GM23338 (cell line): ENCODE measurements around the gene ANKRD6. TPM values are rescaled to one million over a fixed set of nuclear protein-coding genes. Genes with fewer than 3 reads are reported as not detected.

ENCODE experiments used
- ATAC-seq: fragments of 200-7000 bp; cut with Tn5 transposase; 3 replicates; pipeline ENCODE4 v1.9.1; 2020
- DNase-seq: peaks from one replicate; pipeline ENCODE4 v3.0.0-alpha.2; 2015; ENCODE audit warnings: low spot score
- H2AFZ ChIP-seq: fragments of 200-600 bp; sonication (generic); 2 replicates; pipeline ENCODE4 v1.8.0; 2016; ENCODE audit warnings: antibody characterized with exemption, mild to moderate bottlenecking, moderate library complexity
- H3F3A ChIP-seq: fragments of 200-600 bp; sonication (generic); replicated peaks from 2 replicates; pipeline ENCODE4 v1.8.0; 2017; ENCODE audit warnings: antibody characterized with exemption, mixed run types, low read depth
- H3K27ac ChIP-seq: fragments of 200-600 bp; sonication (generic); 2 replicates; pipeline ENCODE4 v1.6.1; 2016; ENCODE audit warnings: low read depth
- H3K27me3 ChIP-seq: fragments of 200-600 bp; sonication (generic); 2 replicates; pipeline ENCODE4 v1.8.0; 2016; ENCODE audit warnings: mild to moderate bottlenecking, mixed run types, moderate library complexity; ENCODE audit not compliant: insufficient read depth
- H3K36me3 ChIP-seq: fragments of 200-600 bp; sonication (generic); 2 replicates; pipeline ENCODE4 v1.8.0; 2016; ENCODE audit warnings: mild to moderate bottlenecking; ENCODE audit not compliant: insufficient read depth
- H3K4me1 ChIP-seq: fragments of 200-600 bp; sonication (generic); 2 replicates; pipeline ENCODE4 v1.8.0; 2016; ENCODE audit warnings: mild to moderate bottlenecking, moderate library complexity; ENCODE audit not compliant: insufficient read depth
- H3K4me2 ChIP-seq: fragments of 200-600 bp; sonication (generic); 2 replicates; pipeline ENCODE4 v1.7.1; 2017; ENCODE audit warnings: mixed run types
- H3K4me3 ChIP-seq: fragments of 200-600 bp; sonication (generic); 2 replicates; pipeline ENCODE4 v1.6.1; 2016; ENCODE audit warnings: mixed run types
- H3K79me2 ChIP-seq: fragments of 200-600 bp; sonication (generic); replicated peaks from 2 replicates; pipeline ENCODE4 v1.8.0; 2017; ENCODE audit warnings: mild to moderate bottlenecking; ENCODE audit not compliant: insufficient read depth
- H3K9me2 ChIP-seq: fragments of 200-600 bp; sonication (generic); 2 replicates; pipeline ENCODE4 v1.8.0; 2017; ENCODE audit not compliant: insufficient read depth
- H4K20me1 ChIP-seq: fragments of 200-600 bp; sonication (generic); replicated peaks from 2 replicates; pipeline ENCODE4 v1.8.0; 2017; ENCODE audit warnings: mild to moderate bottlenecking; ENCODE audit not compliant: insufficient read depth
- H3K27ac Mint-ChIP-seq: 2 replicates; pipeline ENCODE4 v1.8.0; 2020; ENCODE audit warnings: inconsistent platforms, mild to moderate bottlenecking, moderate library complexity, mixed read lengths
- H3K27me3 Mint-ChIP-seq: 3 replicates; pipeline ENCODE4 v1.8.0; 2022; ENCODE audit warnings: low read depth, mild to moderate bottlenecking, moderate library complexity, mixed read lengths, inconsistent platforms; ENCODE audit not compliant: insufficient read depth, poor library complexity
- H3K36me3 Mint-ChIP-seq: 3 replicates; pipeline ENCODE4 v1.8.0; 2021; ENCODE audit warnings: low read depth, mild to moderate bottlenecking, inconsistent platforms, moderate library complexity, mixed read lengths
- H3K4me1 Mint-ChIP-seq: 3 replicates; pipeline ENCODE4 v1.8.0; 2020; ENCODE audit warnings: mild to moderate bottlenecking, inconsistent platforms, mixed read lengths
- H3K4me3 Mint-ChIP-seq: 3 replicates; pipeline ENCODE4 v1.8.0; 2021; ENCODE audit warnings: moderate library complexity, mild to moderate bottlenecking, inconsistent platforms, mixed read lengths
- H3K9me3 Mint-ChIP-seq: 3 replicates; pipeline ENCODE4 v1.8.0; 2020; ENCODE audit warnings: moderate library complexity, mild to moderate bottlenecking, inconsistent platforms, mixed read lengths
- CREB1 ChIP-seq: fragments of 250-450 bp; sonication (Bioruptor Pico); IDR thresholded peaks from 2 replicates; pipeline ENCODE4 v1.5.0; 2020; ENCODE audit warnings: low read depth, mild to moderate bottlenecking, moderate library complexity
- ETS1 ChIP-seq: IDR thresholded peaks from 2 replicates; pipeline ENCODE4 v1.6.1; 2016; ENCODE audit warnings: antibody characterized with exemption
- EZH2 ChIP-seq: fragments of 200-600 bp; sonication (generic); IDR thresholded peaks from one replicate; pipeline ENCODE4 v1.8.0; 2017; ENCODE audit warnings: antibody characterized with exemption, mild to moderate bottlenecking, low read depth; ENCODE audit not compliant: unreplicated experiment
- EZH2phosphoT487 ChIP-seq: fragments of 200-600 bp; sonication (generic); IDR thresholded peaks from one replicate; pipeline ENCODE4 v1.8.1; 2018; ENCODE audit warnings: antibody characterized with exemption; ENCODE audit not compliant: unreplicated experiment
- JUNB ChIP-seq: IDR thresholded peaks from one replicate; pipeline ENCODE4 v1.6.1; 2016; ENCODE audit warnings: antibody characterized with exemption; ENCODE audit not compliant: unreplicated experiment
- NANOG ChIP-seq: IDR thresholded peaks from 2 replicates; pipeline ENCODE4 v1.6.1; 2016; ENCODE audit warnings: antibody characterized with exemption, borderline replicate concordance
- POLR2AphosphoS5 ChIP-seq: IDR thresholded peaks from 2 replicates; pipeline ENCODE4 v1.6.1; 2016; ENCODE audit warnings: antibody characterized with exemption, low read depth
- REST ChIP-seq: IDR thresholded peaks from one replicate; pipeline ENCODE4 v1.6.1; 2018; ENCODE audit warnings: antibody characterized with exemption; ENCODE audit not compliant: unreplicated experiment
- STAT1 ChIP-seq: IDR thresholded peaks from one replicate; pipeline ENCODE4 v1.6.1; 2016; ENCODE audit warnings: antibody characterized with exemption; ENCODE audit not compliant: unreplicated experiment
- ZNF114 ChIP-seq: fragments of 250-450 bp; sonication (Bioruptor Pico); IDR thresholded peaks from 2 replicates; pipeline ENCODE4 v1.5.0; 2020; ENCODE audit warnings: mild to moderate bottlenecking, moderate library complexity
- ZNF331 ChIP-seq: fragments of 250-450 bp; sonication (Bioruptor Pico); IDR thresholded peaks from 2 replicates; pipeline ENCODE4 v1.5.0; 2020; ENCODE audit warnings: low read depth, mild to moderate bottlenecking, moderate library complexity
- polyA plus RNA-seq: library from polyadenylated mRNA; unstranded; fragments of >200 nt; fragmentation: Nextera tagmentation; extraction: Ambion mirVana; gene quantifications from 2 replicates; pipeline ENCODE4 v1.2.1, GENCODE V29; 2016
- total RNA-seq: library from RNA; depleted of rRNA; stranded (reverse); fragments of >200 nt; shearing (Covaris generic); gene quantifications from 2 replicates; pipeline ENCODE4 v1.2.3, GENCODE V29; 2014
- TF ChIP-seq, protein P1 (sequence below), 2 experiments: fragments of 200-600 bp in 1 of 2; sonication (generic) in 1 of 2; conservative IDR thresholded peaks; 2 replicates each; pipeline versions ENCODE4 v1.5.1 to v1.6.1; 2016 to 2017; ENCODE audit warnings: antibody characterized with exemption in 2 of 2, low read depth in 2 of 2, mild to moderate bottlenecking in 2 of 2, moderate library complexity in 1 of 2

Gene ANKRD6
- total and polyA plus RNA-seq, 2 experiments from 2014 or later = 3.2 to 9.2 TPM

DNA sequence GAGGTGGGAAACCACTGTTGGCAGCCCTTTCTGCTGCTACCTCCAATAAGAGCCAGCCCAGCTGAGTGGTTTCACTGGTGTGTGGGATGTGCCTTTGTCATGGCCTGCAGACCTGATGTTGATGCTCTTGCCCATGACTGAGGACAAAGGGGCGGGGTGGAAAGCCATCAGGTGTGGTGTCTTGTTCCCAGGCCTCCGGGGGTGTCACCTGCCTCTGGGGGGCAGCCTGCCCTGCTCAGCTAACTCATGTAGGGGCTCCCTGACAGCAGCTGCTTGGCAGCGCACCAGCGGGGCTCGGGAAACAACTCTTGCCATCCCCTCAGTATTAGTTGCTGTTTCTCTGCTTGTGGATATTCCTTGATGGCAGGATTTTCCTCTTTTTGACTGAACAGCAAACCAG lies 114.3 kb downstream of the ANKRD6 start:
- ATAC-seq (peak; percentile 81), DNase-seq (peak; percentile 33)
- H3K27me3 Mint-ChIP-seq = no peaks in the 10 kb centered on the region
- H3K9me3 Mint-ChIP-seq = no peaks in the 10 kb centered on the region
- no peak overlapping the region for H2AFZ ChIP-seq
- H3K36me3 ChIP-seq = no peaks in the 10 kb centered on the region
- no peak overlapping the region for H3K4me2 ChIP-seq
- no peak overlapping the region for H3K4me3 ChIP-seq
- H3K36me3 Mint-ChIP-seq = no peaks in the 10 kb centered on the region
- no peaks in the 10 kb centered on the region for H3K27me3 ChIP-seq
- H3K4me1 ChIP-seq = no peaks in the 10 kb centered on the region
- H3K27ac Mint-ChIP-seq = no peak overlapping the region
- no peaks in the 10 kb centered on the region for H3K9me2 ChIP-seq
- no peaks in the 10 kb centered on the region for H3K79me2 ChIP-seq
- no peak overlapping the region for H3K4me3 Mint-ChIP-seq
- no peak overlapping the region for H3K27ac ChIP-seq
- H3F3A ChIP-seq = no peaks in the 10 kb centered on the region
- no peak for TF ChIP-seq EZH2
- no peak for TF ChIP-seq STAT1
- TF ChIP-seq, protein P1, sequence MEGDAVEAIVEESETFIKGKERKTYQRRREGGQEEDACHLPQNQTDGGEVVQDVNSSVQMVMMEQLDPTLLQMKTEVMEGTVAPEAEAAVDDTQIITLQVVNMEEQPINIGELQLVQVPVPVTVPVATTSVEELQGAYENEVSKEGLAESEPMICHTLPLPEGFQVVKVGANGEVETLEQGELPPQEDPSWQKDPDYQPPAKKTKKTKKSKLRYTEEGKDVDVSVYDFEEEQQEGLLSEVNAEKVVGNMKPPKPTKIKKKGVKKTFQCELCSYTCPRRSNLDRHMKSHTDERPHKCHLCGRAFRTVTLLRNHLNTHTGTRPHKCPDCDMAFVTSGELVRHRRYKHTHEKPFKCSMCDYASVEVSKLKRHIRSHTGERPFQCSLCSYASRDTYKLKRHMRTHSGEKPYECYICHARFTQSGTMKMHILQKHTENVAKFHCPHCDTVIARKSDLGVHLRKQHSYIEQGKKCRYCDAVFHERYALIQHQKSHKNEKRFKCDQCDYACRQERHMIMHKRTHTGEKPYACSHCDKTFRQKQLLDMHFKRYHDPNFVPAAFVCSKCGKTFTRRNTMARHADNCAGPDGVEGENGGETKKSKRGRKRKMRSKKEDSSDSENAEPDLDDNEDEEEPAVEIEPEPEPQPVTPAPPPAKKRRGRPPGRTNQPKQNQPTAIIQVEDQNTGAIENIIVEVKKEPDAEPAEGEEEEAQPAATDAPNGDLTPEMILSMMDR (conservative IDR thresholded peaks at IDR 0.05; ENCODE audit: low read depth in 2 of 2) = peak in 1 of 2 experiments; percentile 51; a peak in 2 of 4 replicates
- H3K4me1 Mint-ChIP-seq = peaks cover 9% of the 10 kb centered on the region
- H4K20me1 ChIP-seq = no peaks in the 10 kb centered on the region; the same call in 1 of the 2 replicates

- Mint-ChIP-seq H3K4me1 (peaks cover 29% of the 10 kb centered on the region), H3K9me3 (peaks cover 20% of the 10 kb centered on the region), H3K36me3 (peaks cover 17% of the 10 kb centered on the region), H3K27me3 (peaks cover 2% of the 10 kb centered on the region), H3K4me3 (no peak overlapping the region), H3K27ac (no peak overlapping the region)
- 0 out of 2 replicates have a peak, but pooled peaks cover 4% of the 10 kb centered on the region for H3K9me2 ChIP-seq
- no peaks in the 10 kb centered on the region for H3K79me2 ChIP-seq
- ATAC-seq = no peak
- no peak overlapping the region for H3K4me2 ChIP-seq
- H3K36me3 ChIP-seq = no peaks in the 10 kb centered on the region
- H3K4me1 ChIP-seq = peaks cover 21% of the 10 kb centered on the region
- no peaks in the 10 kb centered on the region; the same call in 1 of the 2 replicates for H4K20me1 ChIP-seq
- no peak overlapping the region for H2AFZ ChIP-seq
- H3K4me3 ChIP-seq = no peak overlapping the region
- H3F3A ChIP-seq = no peaks in the 10 kb centered on the region
- no peaks in the 10 kb centered on the region for H3K27me3 ChIP-seq
- no peak for DNase-seq
- H3K27ac ChIP-seq = no peak overlapping the region
- TF ChIP-seq NANOG (no peak), ZNF114 (CRISPR knock-in tag) (no peak), REST (no peak), EZH2phosphoT487 (no peak), JUNB (no peak), ZNF331 (CRISPR knock-in tag) (no peak), EZH2 (no peak), ETS1 (no peak), CREB1 (CRISPR knock-in tag) (no peak), STAT1 (no peak), POLR2AphosphoS5 (no peak)
- TF ChIP-seq, protein P1 (conservative IDR thresholded peaks at IDR 0.05; ENCODE audit: low read depth in 2 of 2) = no peak
Measured at GRCh38 chr6:89553431-89553830, 120.5 kb downstream of the ANKRD6 start.
